ENCODE measurements around the gene SLC4A8.

DNA sequence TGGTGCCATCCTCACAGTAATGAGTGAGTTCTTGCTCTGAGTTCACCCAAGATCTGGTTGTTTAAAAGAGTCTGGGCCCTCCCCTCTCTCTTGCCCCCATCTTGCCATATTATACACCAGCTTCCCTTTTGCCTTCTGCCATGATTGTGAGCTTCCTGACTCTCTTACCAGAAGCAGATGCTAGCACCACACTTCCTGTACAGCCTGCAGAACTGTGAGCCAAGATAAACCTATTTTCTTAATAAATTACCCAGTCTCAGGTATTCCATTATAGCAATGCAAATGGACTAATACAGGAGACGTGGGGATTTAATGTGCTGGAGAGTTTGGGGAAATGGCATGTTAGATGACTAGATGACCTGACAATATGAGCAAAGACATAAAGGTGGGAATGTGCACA lies 12.8 kb downstream of the SLC4A8 start:
- TF ChIP-seq CTCF (IDR thresholded peaks at IDR 0.05) (no peak), POLR2A (IDR thresholded peaks at IDR 0.05) (no peak)

Measured in esophagus squamous epithelium (tissue), 4 donors.